HTR-8/SVneo (cell line): Measurements from ENCODE around the gene SPTBN2.

Experiments used
- DNase-seq: peaks from one replicate; pipeline ENCODE4 v3.0.0; 2011; ENCODE audit warnings: low spot score, mixed read lengths; ENCODE audit not compliant: insufficient read length
- FAIRE-seq: peaks from 2 replicates; lab custom pipeline; 2011; peaks lifted over from hg19 to GRCh38; lab: Jason Lieb, UNC

SPTBN2 gene

DNA sequence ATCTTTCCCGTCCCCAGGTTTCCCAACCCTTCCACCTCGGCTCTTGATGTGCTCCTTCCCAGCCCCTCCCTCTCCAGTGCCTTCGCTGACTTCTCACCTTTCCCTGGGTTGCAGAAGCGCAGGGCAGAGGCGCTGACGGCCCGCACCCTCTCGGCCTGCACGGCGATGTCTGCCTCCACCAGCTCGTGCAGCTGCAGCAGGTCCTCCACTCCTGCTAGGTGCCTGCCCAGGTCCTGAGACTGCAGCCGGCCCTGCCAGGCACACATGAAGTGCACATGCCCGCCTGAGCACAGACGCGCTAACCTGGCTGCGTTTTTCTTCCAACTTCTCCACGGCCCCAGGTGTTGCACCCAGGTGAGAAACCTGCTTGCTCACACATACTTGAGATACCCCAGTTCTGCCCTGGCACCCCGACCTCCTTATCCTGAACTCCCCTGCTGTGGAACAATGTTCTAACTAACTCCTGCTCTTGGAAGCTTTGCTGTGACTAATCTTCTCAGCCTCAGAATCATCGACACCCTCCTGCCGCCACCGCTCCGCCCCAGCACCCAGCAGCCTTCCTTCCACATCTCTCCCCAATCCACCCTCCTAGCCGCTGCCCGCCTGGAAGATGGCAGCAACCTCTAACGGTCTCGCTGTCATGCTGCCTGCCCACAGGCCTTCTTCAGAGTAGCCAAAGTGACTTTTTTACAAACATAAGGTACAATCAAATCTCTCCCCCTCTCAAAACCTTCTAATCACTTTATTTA lies 23.3 kb downstream of the SPTBN2 start:
- DNase-seq (no peak), FAIRE-seq (no peak)

DNA sequence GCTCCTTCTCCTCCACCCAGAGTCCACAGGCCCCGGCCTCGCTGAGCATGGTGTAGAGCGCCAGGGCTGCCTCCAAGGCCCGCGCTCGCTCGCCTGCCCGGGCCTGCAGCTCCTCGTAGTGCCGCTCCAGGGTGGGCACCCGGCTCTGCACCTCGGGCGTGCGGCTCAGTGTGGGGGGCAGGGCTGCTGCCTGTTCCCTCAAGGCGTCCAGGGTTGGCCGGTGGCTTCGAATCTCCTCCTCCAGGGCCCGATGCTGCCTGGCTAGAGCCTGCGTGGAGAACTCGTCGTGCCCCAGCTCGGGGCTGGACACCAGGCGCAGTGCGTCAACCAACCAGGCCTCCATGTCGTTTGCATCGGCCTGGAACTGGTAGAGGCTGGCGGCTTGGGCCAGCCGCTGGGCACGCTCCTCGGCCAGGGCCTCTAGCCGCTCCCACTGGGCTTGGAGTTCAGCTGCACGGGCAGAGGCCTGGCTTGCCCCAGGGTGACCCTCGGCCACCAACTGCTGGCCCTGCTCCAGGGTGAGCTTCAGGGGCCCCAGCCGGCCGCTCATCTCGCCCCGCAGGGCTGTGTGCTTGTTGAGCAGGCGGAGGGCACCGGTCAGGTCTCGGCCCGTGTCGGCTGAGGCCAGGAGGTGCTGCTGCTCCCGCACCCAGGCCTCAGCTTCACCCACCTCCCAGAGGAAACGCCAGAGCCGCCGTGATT lies 24.2 kb downstream of the SPTBN2 start:
- FAIRE-seq (no peak), DNase-seq (no peak)

DNA sequence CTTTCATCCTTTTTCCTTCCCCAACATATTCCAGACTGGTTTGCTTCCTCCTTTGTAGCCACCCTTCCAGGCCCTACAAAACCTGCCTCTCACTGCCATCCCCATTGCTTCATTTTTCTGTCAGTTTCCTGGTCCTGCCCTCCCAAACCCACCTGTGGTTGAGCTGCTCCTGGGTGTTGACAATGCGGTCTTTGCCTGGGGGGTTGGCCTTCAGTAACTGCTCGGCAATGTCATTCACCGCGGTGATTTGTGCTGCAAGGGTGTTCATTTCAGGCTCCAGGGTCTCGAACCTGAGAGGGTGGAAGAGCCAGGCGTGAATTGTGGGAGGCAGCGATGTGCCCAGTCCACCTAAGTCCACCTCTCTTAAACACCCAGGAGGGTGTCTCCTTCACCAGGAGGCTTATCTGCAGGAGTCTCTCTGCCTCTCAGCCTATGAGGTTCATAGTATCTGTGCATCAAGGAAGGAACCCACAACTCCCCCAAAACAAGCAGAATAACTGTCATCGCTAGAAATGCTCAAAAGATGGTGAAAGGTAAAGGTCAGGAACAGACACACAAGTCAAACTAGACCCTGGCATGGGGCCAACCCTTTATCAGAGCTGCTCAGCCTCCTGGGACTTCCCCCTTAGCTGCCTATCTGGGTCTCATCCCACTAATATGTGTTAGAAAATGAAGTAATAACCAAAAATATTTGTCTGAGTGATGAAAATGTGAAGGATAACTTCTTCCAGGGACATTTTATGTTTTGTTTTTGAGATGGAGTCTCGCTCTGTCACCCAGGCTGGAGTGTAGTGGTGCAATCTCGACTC lies 27.4 kb downstream of the SPTBN2 start:
- no peak for FAIRE-seq
- DNase-seq, result no peak

DNA sequence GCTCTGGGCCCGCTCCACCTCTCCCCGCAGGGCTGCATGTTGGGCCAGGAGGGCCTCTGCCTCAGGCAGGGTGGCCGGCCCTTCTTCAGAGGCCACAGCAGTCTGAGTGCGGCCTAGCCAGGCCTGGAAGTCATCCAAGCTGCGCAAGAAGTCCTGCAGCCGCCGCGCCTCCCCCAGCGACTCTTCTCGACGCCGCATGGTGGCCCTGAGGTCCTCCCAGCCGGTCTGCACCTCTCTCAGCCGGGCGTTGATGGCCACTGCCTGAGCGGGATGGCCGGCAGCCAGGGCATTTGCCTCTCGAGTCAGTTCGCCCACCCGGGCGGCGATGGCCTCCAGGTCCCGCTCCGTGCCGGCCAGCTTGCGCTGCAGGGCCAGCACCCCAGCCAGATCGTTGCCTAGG lies 28.3 kb downstream of the SPTBN2 start:
- DNase-seq, result no peak
- FAIRE-seq, result no peak

DNA sequence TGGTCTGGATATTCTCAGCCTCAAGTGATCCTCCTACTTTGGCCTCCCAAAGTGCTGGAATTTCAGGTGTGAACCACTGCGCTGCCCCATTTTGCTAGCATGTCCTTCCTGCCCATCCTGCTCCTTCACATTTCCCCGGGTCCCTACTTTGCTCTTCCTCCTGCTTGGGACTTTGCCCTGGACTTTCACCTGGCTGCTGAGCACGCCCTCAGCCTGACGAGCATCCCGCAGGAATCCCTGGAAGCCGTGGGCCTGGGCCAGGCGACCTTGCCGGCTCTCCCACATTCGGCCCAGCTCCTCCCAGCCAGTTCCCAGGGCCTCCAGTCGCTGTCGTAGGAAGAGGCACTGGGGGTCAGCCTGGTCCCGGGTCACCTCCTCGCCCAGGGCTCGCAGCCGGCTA lies 28.7 kb downstream of the SPTBN2 start:
- FAIRE-seq (no peak), DNase-seq (no peak)

DNA sequence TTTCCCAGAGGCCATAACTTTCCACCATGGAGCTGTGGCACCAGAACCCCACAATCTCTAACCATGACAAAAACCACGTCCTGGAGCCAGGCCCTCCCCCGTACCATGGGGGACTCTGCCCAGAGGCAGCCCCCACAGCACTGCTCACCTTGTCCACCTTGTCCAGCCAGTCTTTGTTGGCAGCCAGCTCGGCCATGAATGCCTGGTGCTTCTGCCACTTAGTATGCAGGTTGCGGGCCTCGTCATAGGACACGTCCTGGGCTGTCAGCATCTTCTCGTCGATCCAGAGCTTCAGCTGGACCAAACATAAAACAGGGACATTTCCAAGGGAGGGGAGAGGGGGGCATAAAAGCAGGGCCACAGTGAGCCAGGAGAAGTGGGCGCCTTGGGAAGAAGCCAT lies 30.5 kb downstream of the SPTBN2 start:
- FAIRE-seq (no peak), DNase-seq (no peak)

DNA sequence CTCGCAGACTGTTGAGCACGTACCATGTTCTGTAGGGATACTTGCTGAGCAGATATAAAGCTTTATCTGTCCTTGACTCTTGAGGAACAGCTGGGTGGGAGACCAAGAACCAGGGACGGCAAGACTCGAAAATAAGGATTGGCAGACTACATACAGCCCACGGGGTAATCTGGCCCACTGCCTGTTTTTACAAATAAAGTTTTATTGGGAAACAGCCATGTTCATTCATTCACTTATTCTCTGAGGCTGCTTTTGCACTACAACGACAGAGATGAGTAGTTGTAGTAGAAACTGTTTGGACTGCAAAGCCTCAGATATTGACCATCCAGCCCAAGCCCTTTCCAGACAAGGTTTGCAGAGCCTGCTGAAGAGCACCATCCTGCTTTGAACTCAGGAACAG lies 31.0 kb downstream of the SPTBN2 start:
- DNase-seq (no peak), FAIRE-seq (no peak)

DNA sequence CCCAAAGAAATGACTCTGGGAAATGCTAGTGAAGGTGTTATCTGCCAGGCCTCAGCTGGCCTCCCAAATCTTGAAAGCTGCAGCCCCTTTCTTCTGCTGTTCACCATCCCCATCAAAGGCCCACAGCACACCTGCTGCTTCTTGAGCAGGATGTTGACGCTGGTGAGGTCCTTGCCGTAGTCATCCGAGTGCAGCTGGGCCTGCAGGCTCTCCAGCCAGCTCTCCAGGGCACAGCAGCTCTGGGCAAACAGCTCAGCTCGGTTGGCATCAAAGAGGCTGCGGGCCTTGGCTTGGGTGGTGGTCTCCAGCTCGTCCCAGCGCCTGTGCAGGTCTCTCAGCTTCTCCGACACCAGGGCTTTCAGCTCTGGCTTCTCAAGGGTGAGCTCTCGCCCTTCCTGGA lies 32.9 kb downstream of the SPTBN2 start:
- FAIRE-seq, result no peak
- DNase-seq, result no peak

DNA sequence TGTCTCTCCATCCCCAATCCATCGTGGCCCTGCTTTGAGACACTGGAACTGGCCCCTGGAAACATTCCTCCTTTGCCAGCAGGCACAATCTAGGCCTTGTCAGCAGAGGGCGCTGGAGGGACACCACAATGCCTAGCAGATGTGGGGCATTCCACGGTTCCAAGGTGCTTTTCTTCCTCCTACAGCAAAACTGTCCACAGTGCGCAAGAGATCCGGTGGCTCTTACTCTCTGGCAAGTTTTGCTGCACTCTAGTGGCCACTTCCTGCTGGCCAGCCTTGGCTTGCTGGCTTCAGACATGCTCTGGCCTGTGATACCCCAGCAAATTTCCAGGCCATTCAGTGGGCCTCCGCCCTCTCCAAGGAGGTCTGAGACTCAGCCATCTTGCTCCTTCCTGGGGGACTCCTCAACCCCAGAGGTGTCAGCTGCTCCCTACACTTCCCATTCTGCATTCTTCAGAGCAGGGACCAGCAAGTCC lies 34.2 kb downstream of the SPTBN2 start:
- peak; percentile 97 for DNase-seq
- FAIRE-seq, result peak; percentile 90

DNA sequence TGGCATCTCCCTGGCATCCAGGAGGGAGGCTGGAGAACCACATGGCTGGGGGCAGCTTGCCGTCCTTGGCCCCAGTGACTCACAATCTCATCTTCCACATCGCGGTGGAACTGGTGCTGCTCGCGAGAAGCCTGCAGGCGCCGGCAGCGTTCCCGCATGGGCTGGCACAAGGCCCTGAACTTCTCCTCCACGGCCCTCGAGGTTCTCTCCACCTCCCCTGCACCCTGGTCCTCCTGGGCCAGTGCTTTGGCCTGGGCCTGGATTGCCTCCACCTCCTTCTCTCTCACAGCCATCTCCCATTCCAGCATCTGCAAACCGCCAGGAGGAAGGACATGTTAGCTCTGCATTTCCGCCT lies 35.0 kb downstream of the SPTBN2 start:
- DNase-seq, result no peak
- no peak for FAIRE-seq

DNA sequence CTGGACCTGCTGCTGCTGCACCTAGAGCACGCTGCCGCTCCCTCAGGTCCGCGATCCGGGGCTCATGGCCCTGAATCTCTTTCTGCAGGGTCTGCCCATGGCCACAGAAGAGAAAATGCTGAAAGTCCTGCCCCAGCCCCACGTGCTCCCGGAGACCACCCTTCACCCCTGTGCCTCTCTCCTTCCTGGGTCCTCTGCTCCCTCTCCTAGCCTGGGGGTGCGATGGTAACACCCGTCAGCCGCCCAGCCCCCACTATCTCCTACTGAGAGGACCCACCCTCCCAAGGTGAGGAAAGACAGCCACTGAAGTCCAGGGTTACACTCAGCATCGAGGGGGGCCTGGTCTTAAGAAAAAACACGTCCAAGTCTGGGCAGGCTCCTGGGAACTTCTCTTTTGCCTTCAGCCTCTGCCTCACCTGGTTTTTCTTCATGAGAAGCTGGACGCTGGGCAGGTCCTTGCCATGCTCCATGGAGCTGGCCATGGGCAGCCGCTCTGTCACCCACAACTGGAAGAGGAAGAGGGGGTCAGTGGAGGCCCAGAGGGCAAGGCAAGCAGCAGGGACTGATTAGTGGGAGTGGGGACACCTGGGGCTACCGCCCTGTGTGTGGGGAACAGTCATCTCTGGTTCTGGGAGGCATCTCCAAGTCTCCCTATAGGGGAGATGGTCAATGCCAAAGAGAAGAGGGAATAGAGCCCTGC lies 35.5 kb downstream of the SPTBN2 start:
- no peak for DNase-seq
- no peak for FAIRE-seq

DNA sequence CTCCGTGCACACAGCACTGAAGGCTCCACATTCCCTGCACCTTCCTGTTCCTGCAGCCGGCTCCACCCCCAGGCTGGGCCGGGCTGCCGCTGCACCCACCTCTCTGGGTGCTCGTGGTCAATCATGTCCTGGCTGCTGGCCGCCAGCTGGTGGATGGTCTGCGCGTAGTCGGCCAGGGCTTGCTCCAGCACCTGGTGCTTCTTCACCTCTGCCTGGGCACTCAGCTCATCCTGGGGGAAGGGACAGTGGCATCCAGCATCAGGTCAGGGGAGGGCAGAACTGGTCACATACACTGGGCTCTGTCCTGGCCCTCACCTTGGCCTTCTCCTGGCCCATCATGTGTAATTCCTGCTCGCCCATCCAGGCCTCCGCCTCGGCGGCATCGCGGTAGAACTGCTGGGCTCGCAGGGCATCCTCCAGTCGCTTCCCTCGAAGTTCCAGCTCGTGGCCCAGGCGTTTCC lies 36.1 kb downstream of the SPTBN2 start:
- DNase-seq, result no peak
- no peak for FAIRE-seq

DNA sequence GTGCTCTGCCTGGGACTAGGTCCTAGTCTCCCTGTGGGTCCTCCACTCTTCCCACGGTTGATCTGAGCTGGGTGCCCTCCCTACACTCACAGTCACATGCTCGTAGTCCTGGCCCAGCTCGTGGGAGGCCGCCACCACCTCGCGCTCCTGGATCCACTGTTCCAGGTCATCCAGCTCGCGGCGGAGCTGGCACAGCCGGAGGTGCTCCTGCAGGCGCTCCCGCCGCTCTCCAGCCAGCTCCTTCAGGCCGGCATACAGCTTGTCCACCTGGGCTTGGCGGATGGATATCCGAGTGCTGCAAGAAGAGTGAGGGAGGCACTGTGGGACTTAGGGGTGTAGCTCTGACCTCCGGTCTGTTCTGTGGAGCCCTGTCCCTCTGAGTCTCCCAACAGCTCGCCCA lies 36.6 kb downstream of the SPTBN2 start:
- DNase-seq (no peak), FAIRE-seq (no peak)

DNA sequence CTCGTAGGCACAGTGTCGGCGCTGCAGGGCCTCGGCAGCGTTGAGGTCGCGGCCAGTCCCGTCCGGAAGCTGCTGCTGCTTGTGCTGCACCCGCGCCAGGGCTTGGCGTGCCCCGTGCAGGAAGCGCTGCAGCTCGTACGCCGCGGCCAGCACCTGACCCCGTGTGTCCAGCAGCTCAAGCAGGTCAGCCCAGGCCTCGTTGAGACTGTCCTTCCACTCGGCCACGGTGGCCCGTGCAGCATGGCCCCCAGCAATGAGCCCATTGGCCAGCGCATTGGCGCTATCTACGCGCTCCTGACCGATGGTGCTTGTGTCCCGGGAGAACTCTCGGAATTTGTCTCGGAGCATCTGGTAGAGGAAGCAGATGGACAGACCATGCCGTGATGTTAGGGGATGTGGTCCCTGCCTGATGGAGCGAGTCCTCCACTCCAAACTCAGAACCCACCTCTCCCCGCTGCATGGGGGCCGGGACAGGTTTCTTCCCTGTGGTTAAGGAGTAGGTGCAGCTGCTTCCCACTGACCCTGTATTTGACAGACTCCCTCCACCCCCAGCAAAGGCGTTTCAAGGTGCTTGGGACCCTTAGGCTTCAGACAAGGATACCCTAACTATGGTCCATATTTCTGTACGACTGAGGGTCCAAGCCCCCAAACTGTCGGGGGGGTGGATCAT lies 37.6 kb downstream of the SPTBN2 start:
- no peak for FAIRE-seq
- no peak for DNase-seq

DNA sequence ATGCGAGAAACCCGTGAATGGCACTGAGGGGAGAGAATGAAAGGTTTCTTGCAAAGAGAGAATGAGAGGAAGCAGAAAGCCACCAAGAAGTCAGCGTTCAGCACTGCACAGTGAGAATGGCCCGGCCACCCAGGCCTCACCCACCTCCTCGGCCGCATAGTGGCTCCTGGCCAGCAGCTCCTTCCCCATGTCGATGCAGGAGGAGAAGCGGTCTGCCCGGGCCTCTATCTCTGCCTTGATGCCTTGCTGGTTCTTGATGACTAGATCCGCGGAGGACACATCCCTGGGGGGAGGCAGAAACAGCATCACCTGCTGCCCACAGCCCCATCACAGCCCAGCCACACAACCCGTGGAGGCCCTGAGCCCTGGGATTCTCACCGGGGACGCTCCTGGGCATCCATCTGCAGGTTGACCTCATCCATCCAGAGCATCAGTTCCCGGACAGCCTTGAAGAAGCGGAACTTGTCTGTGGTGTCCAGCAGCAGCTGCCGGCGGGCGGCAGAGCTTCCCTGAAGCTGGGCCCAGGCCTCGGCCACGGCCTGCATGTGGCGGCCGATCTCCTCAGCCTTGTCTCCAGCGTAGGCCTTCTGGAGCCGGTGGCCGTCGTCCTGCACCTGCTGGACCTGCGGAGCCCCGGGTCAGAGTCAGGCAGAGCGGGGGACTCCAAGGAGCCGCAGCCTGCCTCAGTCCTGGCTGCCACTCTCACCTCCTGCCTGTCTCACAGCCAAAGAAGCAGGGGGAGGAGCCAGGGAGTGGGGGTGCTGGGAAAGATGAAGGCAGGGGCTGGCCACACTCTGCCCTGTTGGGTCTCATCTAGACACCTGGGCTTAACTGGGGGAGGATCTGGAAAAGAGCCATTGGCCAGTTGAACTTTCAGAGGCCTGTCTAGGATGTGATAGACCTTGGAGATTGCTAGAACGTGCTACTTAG lies 39.1 kb downstream of the SPTBN2 start:
- FAIRE-seq, result no peak
- no peak for DNase-seq

DNA sequence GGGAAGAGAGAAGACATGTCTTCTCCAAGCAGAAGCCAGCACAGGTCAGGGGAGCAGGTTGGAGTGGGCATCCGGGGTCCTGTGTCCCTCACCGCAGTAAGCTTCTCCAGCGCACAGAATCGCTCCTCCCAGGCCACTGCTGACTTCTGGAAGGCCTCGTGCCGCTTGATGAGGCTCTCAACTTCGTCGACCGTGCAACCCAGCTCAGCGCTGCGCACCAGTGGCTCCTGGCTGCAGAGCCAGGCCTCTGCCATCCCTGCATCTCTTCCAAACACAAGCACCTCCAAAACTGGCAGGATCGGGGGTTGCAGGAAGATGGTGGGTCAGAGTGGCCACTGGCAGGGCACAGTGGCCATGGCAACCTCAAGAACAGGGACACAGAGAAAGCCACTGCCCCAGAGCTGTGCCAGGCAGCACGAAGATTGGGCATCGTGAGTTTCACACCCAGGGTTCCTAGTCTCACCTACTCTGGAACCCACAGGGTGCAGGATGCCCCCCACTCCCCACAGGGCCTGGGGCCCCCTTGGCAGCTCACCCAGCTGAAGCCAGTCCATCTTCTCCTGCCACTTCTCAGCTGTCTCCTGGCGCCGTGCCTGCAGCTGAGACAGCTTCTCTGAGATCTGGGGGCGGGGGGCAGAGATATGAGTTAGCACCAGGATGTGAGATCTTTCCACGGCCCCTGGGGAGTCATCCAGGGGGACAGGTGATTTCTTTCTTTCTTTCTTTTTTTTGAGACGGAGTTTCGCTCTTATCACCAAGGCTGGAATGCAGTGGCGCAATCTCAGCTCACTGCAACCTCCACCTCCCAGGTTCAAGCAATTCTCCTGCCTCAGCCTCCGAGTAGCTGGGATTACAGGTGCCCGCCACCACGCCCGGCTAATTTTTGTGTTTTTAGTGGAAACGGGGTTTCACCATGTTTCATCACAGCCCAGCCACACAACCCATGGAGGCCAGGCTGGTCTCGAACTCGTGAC lies 40.2 kb downstream of the SPTBN2 start:
- DNase-seq (no peak), FAIRE-seq (no peak)

DNA sequence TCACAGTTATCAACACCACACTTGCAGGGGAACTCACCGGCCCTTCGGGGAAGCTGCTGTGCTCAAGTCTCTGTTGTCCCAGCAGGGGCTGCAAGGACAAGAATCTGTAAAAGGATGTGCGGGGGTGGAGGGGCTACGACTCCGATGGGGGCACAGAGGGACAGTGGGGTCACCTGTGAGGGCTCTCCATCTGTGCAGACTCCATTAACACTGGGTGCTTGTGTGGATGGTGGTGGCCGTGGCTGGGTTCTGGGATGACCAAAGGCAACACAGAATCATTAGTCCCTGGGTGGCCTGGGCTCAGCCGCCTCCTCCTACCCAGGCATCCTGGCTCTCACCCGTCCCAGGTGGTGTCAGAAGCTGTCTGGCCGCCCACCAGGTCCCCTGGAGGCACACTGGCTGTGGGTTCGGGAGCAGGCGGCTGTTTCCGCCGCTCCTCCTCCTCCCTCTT lies 41.2 kb downstream of the SPTBN2 start:
- FAIRE-seq, result no peak
- no peak for DNase-seq
